DND-41 (cell line): Measurements from ENCODE around the gene REEP6.

Experiments used
- CTCF ChIP-seq: IDR thresholded peaks from 2 replicates; pipeline ENCODE4 v1.5.1; 2012; ENCODE audit warnings: borderline replicate concordance, low read length, moderate library complexity, mild to moderate bottlenecking; ENCODE audit not compliant: poor library complexity, severe bottlenecking; ENCODE audit errors: extremely low read depth
- EZH2 ChIP-seq: IDR thresholded peaks from 3 replicates; pipeline ENCODE4 v1.6.1; 2012; ENCODE audit warnings: borderline replicate concordance, low read depth, mild to moderate bottlenecking, moderate library complexity, low read length, inconsistent platforms; ENCODE audit not compliant: severe bottlenecking

GRCh38 chr19:1522061-1522460 is 31.1 kb downstream of the REEP6 start:
- TF ChIP-seq CTCF: no peak
- TF ChIP-seq EZH2: no peak
